ENCODE data around the gene MCHR1. TPM values are rescaled to one million over a fixed set of nuclear protein-coding genes. Genes with fewer than 3 reads are reported as not detected.
"Not testable (repeated sequence)": the region's sequence is repeated elsewhere in the genome, so short reads cannot be mapped to it uniquely, and the experiment has no call there.

MCHR1 gene
- total RNA-seq, 4 donors from 2014 or later, result 0.27 to 0.40 TPM; not detected in 2

GRCh38 chr22:40714499-40715337 lies 35.4 kb downstream of the MCHR1 start:
- TF ChIP-seq EP300 (IDR thresholded peaks at IDR 0.05), result no peak
- no peak for TF ChIP-seq CTCF (IDR thresholded peaks at IDR 0.05)
- no peak for TF ChIP-seq POLR2AphosphoS5 (IDR thresholded peaks at IDR 0.05)
- no peak for TF ChIP-seq POLR2A (IDR thresholded peaks at IDR 0.05)
- no peak overlapping the region for H3K4me3 ChIP-seq
- no peaks in the 10 kb centered on the region for H3K27me3 ChIP-seq
- H3K36me3 ChIP-seq, result no peaks in the 10 kb centered on the region
- 32 to 44% methylated on average over 6 to 9 of the region's 13 CpGs for WGBS, 2 donors (ENCODE audit: low coverage in 1 of 2)
- H3K27ac ChIP-seq, result no peak overlapping the region
- H3K4me1 ChIP-seq, result peaks cover 0 to 32% (median 8%) of the 10 kb centered on the region in 3 donors
- no peak for ATAC-seq
- no peaks in the 10 kb centered on the region for H3K9me3 ChIP-seq

GRCh38 chr22:40716116-40716515 lies 36.8 kb downstream of the MCHR1 start:
- Histone ChIP-seq H3K27ac (no peak overlapping the region), H3K36me3 (no peaks in the 10 kb centered on the region), H3K4me3 (no peak overlapping the region), H3K4me1 (peaks cover 0 to 26% (median 8%) of the 10 kb centered on the region in 3 donors), H3K9me3 (no peaks in the 10 kb centered on the region), H3K27me3 (no peaks in the 10 kb centered on the region)
- ATAC-seq, result no peak
- TF ChIP-seq EP300 (IDR thresholded peaks at IDR 0.05), result no peak
- no peak for TF ChIP-seq POLR2A (IDR thresholded peaks at IDR 0.05)
- TF ChIP-seq POLR2AphosphoS5 (IDR thresholded peaks at IDR 0.05), result no peak
- TF ChIP-seq CTCF (IDR thresholded peaks at IDR 0.05), result no peak
- 96 to 97% methylated on average over 5 to 7 of the region's 9 CpGs for WGBS, 2 donors (ENCODE audit: low coverage in 1 of 2)

GRCh38 chr22:40717657-40718056 lies 38.4 kb downstream of the MCHR1 start:
- ATAC-seq, H3K27me3 ChIP-seq, H3K27ac ChIP-seq, H3K4me3 ChIP-seq, H3K9me3 ChIP-seq, H3K36me3 ChIP-seq: not testable (repeated sequence)
- peaks cover 0 to 23% (median 0%) of the 10 kb centered on the region in 3 donors for H3K4me1 ChIP-seq
- WGBS, 2 donors (ENCODE audit: low coverage in 1 of 2), result 79 to 83% methylated on average over 2 of the region's 5 CpGs

GRCh38 chr22:40718250-40719204 lies 39.2 kb downstream of the MCHR1 start:
- Histone ChIP-seq H3K27ac (no peak overlapping the region), H3K9me3 (no peaks in the 10 kb centered on the region), H3K27me3 (no peaks in the 10 kb centered on the region), H3K36me3 (no peaks in the 10 kb centered on the region), H3K4me1 (peaks cover 0 to 23% (median 0%) of the 10 kb centered on the region in 3 donors), H3K4me3 (no peak overlapping the region)
- TF ChIP-seq POLR2AphosphoS5 (IDR thresholded peaks at IDR 0.05) (no peak), CTCF (IDR thresholded peaks at IDR 0.05) (no peak), POLR2A (IDR thresholded peaks at IDR 0.05) (no peak), EP300 (IDR thresholded peaks at IDR 0.05) (no peak)
- ATAC-seq, result no peak
- 83 to 90% methylated on average over 9 of the region's 9 CpGs for WGBS, 2 donors (ENCODE audit: low coverage in 1 of 2)

GRCh38 chr22:40719599-40719998 lies 40.3 kb downstream of the MCHR1 start:
- Histone ChIP-seq H3K27ac (no peak overlapping the region), H3K4me1 (peaks cover 0 to 18% (median 0%) of the 10 kb centered on the region in 3 donors), H3K36me3 (no peaks in the 10 kb centered on the region), H3K9me3 (no peaks in the 10 kb centered on the region), H3K27me3 (no peaks in the 10 kb centered on the region), H3K4me3 (no peak overlapping the region)
- WGBS, 2 donors (ENCODE audit: low coverage in 1 of 2), result 89 to 100% methylated on average over 2 to 3 of the region's 6 CpGs
- no peak for TF ChIP-seq EP300 (IDR thresholded peaks at IDR 0.05)
- no peak for TF ChIP-seq POLR2AphosphoS5 (IDR thresholded peaks at IDR 0.05)
- TF ChIP-seq CTCF (IDR thresholded peaks at IDR 0.05), result no peak
- no peak for TF ChIP-seq POLR2A (IDR thresholded peaks at IDR 0.05)
- ATAC-seq, result no peak

GRCh38 chr22:40720156-40720537 lies 40.9 kb downstream of the MCHR1 start:
- not testable (repeated sequence) for H3K36me3 ChIP-seq, H3K27ac ChIP-seq, H3K4me3 ChIP-seq, ATAC-seq, H3K9me3 ChIP-seq, H3K27me3 ChIP-seq
- 93 to 96% methylated on average over 6 of the region's 6 CpGs for WGBS, 2 donors (ENCODE audit: low coverage in 1 of 2)
- H3K4me1 ChIP-seq, result peaks cover 0 to 15% (median 0%) of the 10 kb centered on the region in 3 donors
